Astrocyte (in vitro differentiated cells and primary cell): Measurements from ENCODE around the gene ZFYVE21.

ENCODE experiments used
- CTCF ChIP-seq: IDR thresholded peaks from 2 replicates; pipeline ENCODE4 v1.5.1; 2011; ENCODE audit warnings: low read depth, mild to moderate bottlenecking, inconsistent platforms, low read length, moderate library complexity; ENCODE audit not compliant: insufficient read depth
- EZH2 ChIP-seq: IDR thresholded peaks from 2 replicates; pipeline ENCODE4 v1.6.1; 2012; ENCODE audit warnings: mild to moderate bottlenecking, low read length, inconsistent platforms; ENCODE audit not compliant: insufficient read depth

DNA sequence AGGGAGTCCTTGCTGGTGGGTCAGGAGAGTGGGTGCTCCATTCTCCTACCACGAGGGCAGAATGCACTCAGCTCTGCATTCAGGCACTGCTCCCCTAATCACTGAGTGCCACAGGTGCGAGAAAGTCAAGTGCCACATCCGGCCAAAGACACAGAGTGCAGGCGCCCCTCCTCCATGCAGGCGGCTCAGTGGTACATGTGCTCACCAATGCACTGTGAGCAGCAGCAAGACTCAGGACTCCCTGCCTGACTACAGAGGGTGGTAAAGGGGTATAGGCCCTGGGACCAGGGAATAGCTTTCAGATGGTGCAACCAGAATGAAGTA, 32.9 kb downstream of the ZFYVE21 start:
- TF ChIP-seq CTCF (no peak), EZH2 (no peak)
